Measurements from ENCODE around the gene PCDHGB2.

GRCh38 chr5:141342773-141343172, 17.0 kb upstream of the PCDHGB2 start:
- TF ChIP-seq, protein P1, sequence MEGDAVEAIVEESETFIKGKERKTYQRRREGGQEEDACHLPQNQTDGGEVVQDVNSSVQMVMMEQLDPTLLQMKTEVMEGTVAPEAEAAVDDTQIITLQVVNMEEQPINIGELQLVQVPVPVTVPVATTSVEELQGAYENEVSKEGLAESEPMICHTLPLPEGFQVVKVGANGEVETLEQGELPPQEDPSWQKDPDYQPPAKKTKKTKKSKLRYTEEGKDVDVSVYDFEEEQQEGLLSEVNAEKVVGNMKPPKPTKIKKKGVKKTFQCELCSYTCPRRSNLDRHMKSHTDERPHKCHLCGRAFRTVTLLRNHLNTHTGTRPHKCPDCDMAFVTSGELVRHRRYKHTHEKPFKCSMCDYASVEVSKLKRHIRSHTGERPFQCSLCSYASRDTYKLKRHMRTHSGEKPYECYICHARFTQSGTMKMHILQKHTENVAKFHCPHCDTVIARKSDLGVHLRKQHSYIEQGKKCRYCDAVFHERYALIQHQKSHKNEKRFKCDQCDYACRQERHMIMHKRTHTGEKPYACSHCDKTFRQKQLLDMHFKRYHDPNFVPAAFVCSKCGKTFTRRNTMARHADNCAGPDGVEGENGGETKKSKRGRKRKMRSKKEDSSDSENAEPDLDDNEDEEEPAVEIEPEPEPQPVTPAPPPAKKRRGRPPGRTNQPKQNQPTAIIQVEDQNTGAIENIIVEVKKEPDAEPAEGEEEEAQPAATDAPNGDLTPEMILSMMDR (IDR thresholded peaks at IDR 0.05; ENCODE audit: low read depth, low read length, poor library complexity, severe bottlenecking): no peak
- TF ChIP-seq EZH2phosphoT487 (IDR thresholded peaks at IDR 0.05; ENCODE audit: borderline replicate concordance, low read length): no peak

Measured in DOHH2 (cell line).